Suprapubic skin (tissue), 4 donors: ENCODE measurements around the gene POFUT1. TPM values are rescaled to one million over a fixed set of nuclear protein-coding genes. Genes with fewer than 3 reads are reported as not detected.

Source experiments
- DNase-seq, 2 donors: peaks; one replicate each; pipeline ENCODE4 v3.0.0-alpha.2; 2019; ENCODE audit warnings: low spot score in 2 of 2
- H3K27ac ChIP-seq: fragments of 200-600 bp; sonication (generic); one replicate; pipeline ENCODE4 v1.5.1; 2019
- H3K27me3 ChIP-seq: fragments of 200-600 bp; sonication (generic); one replicate; pipeline ENCODE4 v1.5.1; 2019
- H3K36me3 ChIP-seq: fragments of 200-600 bp; sonication (generic); one replicate; pipeline ENCODE4 v1.5.1; 2019
- H3K4me1 ChIP-seq: fragments of 200-600 bp; sonication (generic); one replicate; pipeline ENCODE4 v1.5.1; 2019
- H3K4me3 ChIP-seq: fragments of 200-600 bp; sonication (generic); one replicate; pipeline ENCODE4 v1.5.1; 2019; ENCODE audit warnings: mild to moderate bottlenecking
- H3K9me3 ChIP-seq: fragments of 200-600 bp; sonication (generic); one replicate; pipeline ENCODE4 v1.5.1; 2019
- CTCF ChIP-seq, 2 donors: fragments of 200-600 bp in 1 of 2; fragments of 450-650 bp in 1 of 2; sonication (generic) in 1 of 2; IDR thresholded peaks; one replicate each; pipeline ENCODE4 v1.5.1; 2016 to 2019; ENCODE audit warnings: antibody characterized with exemption in 2 of 2, mild to moderate bottlenecking in 1 of 2, moderate library complexity in 1 of 2
- EP300 ChIP-seq: sonication (generic); formaldehyde crosslinking; IDR thresholded peaks from one replicate; pipeline ENCODE4 v1.6.1; 2017; ENCODE audit warnings: antibody characterized with exemption
- POLR2A ChIP-seq, 2 donors: fragments of 450-650 bp; IDR thresholded peaks; one replicate each; pipeline ENCODE4 v1.6.1; 2017; ENCODE audit warnings: antibody characterized with exemption in 2 of 2, mild to moderate bottlenecking in 2 of 2, moderate library complexity in 2 of 2
- POLR2AphosphoS5 ChIP-seq, 3 donors: sonication (generic); formaldehyde crosslinking; IDR thresholded peaks; one replicate each; pipeline ENCODE4 v1.6.1; 2017; ENCODE audit warnings: antibody characterized with exemption in 3 of 3
- WGBS: methylation state at CpG from one replicate; pipeline ENCODE4 v1.1.5; 2018; 5-methylcytosine and 5-hydroxymethylcytosine counted together
- total RNA-seq, 4 donors: library from RNA; depleted of rRNA; stranded (reverse); fragments of >200 nt; gene quantifications; one replicate each; pipeline ENCODE4 v1.1.0, GENCODE V29; 2016

The POFUT1 gene
- total RNA-seq, 4 donors from 2014 or later, result 19.0 to 36.4 (median 24.1) TPM

GRCh38 chr20:32235331-32236047 is 27.8 kb downstream of the POFUT1 start:
- DNase-seq, result no peak
- TF ChIP-seq CTCF (IDR thresholded peaks at IDR 0.05), result no peak
- TF ChIP-seq POLR2A (IDR thresholded peaks at IDR 0.05), result no peak
- TF ChIP-seq POLR2AphosphoS5 (IDR thresholded peaks at IDR 0.05), result no peak
- TF ChIP-seq EP300, result no peak
- Histone ChIP-seq H3K36me3 (peaks cover 57% of the 10 kb centered on the region), H3K27me3 (no peaks in the 10 kb centered on the region), H3K4me3 (no peak overlapping the region), H3K9me3 (no peaks in the 10 kb centered on the region), H3K27ac (no peak overlapping the region), H3K4me1 (no peaks in the 10 kb centered on the region)
- WGBS, result 57% methylated on average over 6 of the region's 6 CpGs

GRCh38 chr20:32236048-32236533 is 28.4 kb downstream of the POFUT1 start:
- no peak for DNase-seq
- no peaks in the 10 kb centered on the region for H3K4me1 ChIP-seq
- WGBS, result 80% methylated on average over 3 of the region's 3 CpGs
- no peaks in the 10 kb centered on the region for H3K27me3 ChIP-seq
- no peak overlapping the region for H3K27ac ChIP-seq
- TF ChIP-seq POLR2A (IDR thresholded peaks at IDR 0.05) (no peak), POLR2AphosphoS5 (IDR thresholded peaks at IDR 0.05) (no peak), EP300 (no peak), CTCF (IDR thresholded peaks at IDR 0.05) (no peak)
- H3K36me3 ChIP-seq, result peaks cover 51% of the 10 kb centered on the region
- H3K9me3 ChIP-seq, result no peaks in the 10 kb centered on the region
- H3K4me3 ChIP-seq, result no peak overlapping the region

GRCh38 chr20:32236819-32237218 is 29.1 kb downstream of the POFUT1 start:
- no peaks in the 10 kb centered on the region for H3K4me1 ChIP-seq
- peaks cover 44% of the 10 kb centered on the region for H3K36me3 ChIP-seq
- TF ChIP-seq EP300, result no peak
- no peak for TF ChIP-seq CTCF (IDR thresholded peaks at IDR 0.05)
- no peak for TF ChIP-seq POLR2A (IDR thresholded peaks at IDR 0.05)
- TF ChIP-seq POLR2AphosphoS5 (IDR thresholded peaks at IDR 0.05), result no peak
- no peak overlapping the region for H3K27ac ChIP-seq
- H3K9me3 ChIP-seq, result no peaks in the 10 kb centered on the region
- 97% methylated on average over 2 of the region's 2 CpGs for WGBS
- DNase-seq, result no peak
- H3K27me3 ChIP-seq, result no peaks in the 10 kb centered on the region
- no peak overlapping the region for H3K4me3 ChIP-seq

DNA sequence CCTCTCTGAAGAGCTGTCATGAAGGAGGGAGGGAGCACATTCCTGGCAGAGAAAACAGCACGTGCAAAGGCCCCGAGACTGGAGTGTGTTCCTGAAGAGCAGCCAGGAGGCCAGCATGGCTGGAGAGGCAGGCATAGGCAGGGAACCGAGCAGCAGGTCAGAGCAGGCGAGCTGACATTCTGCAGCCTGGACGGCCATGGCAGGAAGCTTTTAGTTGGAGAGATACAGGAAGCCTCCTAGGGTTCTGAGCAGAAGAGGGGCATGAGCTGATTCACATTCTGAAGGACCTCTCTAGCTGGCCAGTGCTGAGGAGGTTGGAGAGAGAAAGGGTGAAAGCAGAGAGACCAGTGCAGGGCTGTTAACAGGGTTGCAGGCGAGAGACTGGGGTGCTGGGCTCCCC is 29.7 kb downstream of the POFUT1 start:
- 82% methylated on average over 6 of the region's 6 CpGs for WGBS
- Histone ChIP-seq H3K27me3 (no peaks in the 10 kb centered on the region), H3K27ac (no peak overlapping the region), H3K4me3 (no peak overlapping the region), H3K9me3 (no peaks in the 10 kb centered on the region), H3K36me3 (peaks cover 38% of the 10 kb centered on the region), H3K4me1 (no peaks in the 10 kb centered on the region)
- DNase-seq, result no peak
- TF ChIP-seq POLR2AphosphoS5 (IDR thresholded peaks at IDR 0.05) (no peak), EP300 (no peak), POLR2A (IDR thresholded peaks at IDR 0.05) (no peak), CTCF (IDR thresholded peaks at IDR 0.05) (no peak)

DNA sequence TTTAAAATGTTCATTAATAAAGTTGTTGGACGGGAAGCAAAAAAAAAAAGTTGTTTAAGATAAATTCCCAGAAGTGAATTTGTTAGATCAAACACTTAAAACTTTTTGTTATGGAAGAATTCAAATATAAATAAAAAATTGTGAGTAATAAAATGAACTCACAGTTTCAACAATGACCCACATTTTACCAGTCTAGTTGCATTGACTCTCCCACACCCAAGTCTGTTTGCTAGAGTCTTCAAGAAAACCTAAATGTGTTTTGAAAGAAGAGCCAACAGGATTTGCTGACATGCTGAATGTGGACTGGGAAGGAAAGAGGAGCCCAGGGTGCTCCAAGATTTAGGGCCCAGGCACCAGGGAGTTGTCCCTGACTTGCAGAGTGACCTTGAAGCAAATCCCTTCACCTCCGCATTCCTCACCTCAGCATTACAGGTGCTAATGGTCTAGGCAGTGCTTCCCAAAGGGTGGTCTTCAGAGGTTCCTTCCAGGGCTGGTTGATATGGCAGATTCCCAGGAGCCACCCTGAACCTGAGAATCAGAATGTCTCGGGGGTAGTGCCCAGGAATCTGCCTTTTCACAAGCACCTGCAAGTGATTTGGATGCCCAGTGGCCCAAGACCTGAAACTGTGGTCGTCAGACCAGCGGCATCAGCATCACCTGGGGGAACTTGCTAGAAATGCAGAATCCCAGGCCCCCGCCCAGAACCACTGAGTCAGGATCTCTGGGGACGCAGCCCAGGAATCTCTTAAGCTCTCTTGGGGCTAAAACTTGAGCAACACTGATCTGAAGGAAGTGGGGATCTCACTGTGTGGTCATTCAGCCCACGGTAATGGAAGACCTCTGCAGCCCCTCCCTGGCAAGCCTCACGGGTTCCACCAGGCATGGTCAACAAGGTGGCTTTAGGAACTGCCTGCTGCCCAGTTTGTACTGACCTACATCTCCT is 31.1 kb downstream of the POFUT1 start:
- no peak overlapping the region for H3K27ac ChIP-seq
- WGBS, result 74% methylated on average over 4 of the region's 9 CpGs
- DNase-seq, result no peak
- TF ChIP-seq POLR2A (IDR thresholded peaks at IDR 0.05), result no peak
- TF ChIP-seq CTCF (IDR thresholded peaks at IDR 0.05), result no peak
- no peak for TF ChIP-seq EP300
- TF ChIP-seq POLR2AphosphoS5 (IDR thresholded peaks at IDR 0.05), result no peak
- no peaks in the 10 kb centered on the region for H3K27me3 ChIP-seq
- no peaks in the 10 kb centered on the region for H3K4me1 ChIP-seq
- H3K4me3 ChIP-seq, result no peak overlapping the region
- H3K9me3 ChIP-seq, result no peaks in the 10 kb centered on the region
- H3K36me3 ChIP-seq, result peaks cover 24% of the 10 kb centered on the region
